Heart left ventricle (tissue), 16 donors: ENCODE results near the gene AHDC1. TPM values are rescaled to one million over a fixed set of nuclear protein-coding genes. Genes with fewer than 3 reads are reported as not detected.

ENCODE experiments used
- ATAC-seq, 4 donors: fragments of 200-7000 bp; cut with Tn5 transposase; one replicate each; pipeline ENCODE4 v1.9.1; 2020 to 2022; ENCODE audit warnings: moderate library complexity in 4 of 4, mild to moderate bottlenecking in 3 of 4, moderate number of reproducible peaks in 1 of 4
- DNase-seq, 5 donors: peaks; one replicate each; pipeline ENCODE4 v3.0.0-alpha.2; 2020
- H3K27ac ChIP-seq, 12 donors: fragments of 200-600 bp; sonication (generic) in 4 of 12; one replicate each; pipeline versions ENCODE4 v1.5.0 to v1.8.0; 2016 to 2022; ENCODE audit warnings: mild to moderate bottlenecking in 2 of 12
- H3K27me3 ChIP-seq, 9 donors: fragments of 200-600 bp; sonication (generic) in 2 of 9; one replicate each; pipeline versions ENCODE4 v1.5.1 to v1.8.0; 2016 to 2022; ENCODE audit warnings: mild to moderate bottlenecking in 3 of 9
- H3K36me3 ChIP-seq, 9 donors: fragments of 200-600 bp; sonication (generic) in 2 of 9; one replicate each; pipeline versions ENCODE4 v1.5.0 to v1.8.0; 2018 to 2022; ENCODE audit warnings: mild to moderate bottlenecking in 2 of 9
- H3K4me1 ChIP-seq, 12 donors: fragments of 200-600 bp; sonication (generic) in 4 of 12; one replicate each; pipeline versions ENCODE4 v1.5.0 to v1.8.0; 2016 to 2022; ENCODE audit warnings: mild to moderate bottlenecking in 3 of 12
- H3K4me3 ChIP-seq, 12 donors: fragments of 200-600 bp; sonication (generic) in 4 of 12; one replicate each; pipeline versions ENCODE4 v1.5.0 to v1.8.0; 2017 to 2022; ENCODE audit warnings: mild to moderate bottlenecking in 9 of 12, moderate library complexity in 4 of 12
- H3K9me3 ChIP-seq, 12 donors: fragments of 200-600 bp; sonication (generic) in 4 of 12; one replicate each; pipeline versions ENCODE4 v1.5.0 to v1.8.0; 2016 to 2022; ENCODE audit warnings: mild to moderate bottlenecking in 1 of 12
- CTCF ChIP-seq, 12 donors: fragments of 200-600 bp; sonication (generic) in 4 of 12; IDR thresholded peaks; one replicate each; pipeline versions ENCODE4 v1.5.0 to v1.8.0; 2018 to 2022; ENCODE audit warnings: antibody characterized with exemption in 12 of 12, mild to moderate bottlenecking in 5 of 12
- POLR2A ChIP-seq, 2 donors: fragments of 450-650 bp; IDR thresholded peaks; one replicate each; pipeline ENCODE4 v1.6.1; 2017; ENCODE audit warnings: antibody characterized with exemption in 2 of 2, mild to moderate bottlenecking in 2 of 2, moderate library complexity in 2 of 2
- WGBS, 4 donors: extraction: QIAGEN DNeasy Blood & Tissue Kit in 2 of 4; methylation state at CpG; one replicate each; pipeline versions ENCODE4 v1.1.5 to v1.1.7; 2013 to 2018; 5-methylcytosine and 5-hydroxymethylcytosine counted together
- intact Hi-C, 10 donors: fragments of 100-400 bp; cut with DNase I; formaldehyde crosslinking; loops; one replicate each; pipeline versions ENCODE4 v1.11.1 to v1.14.2; 2022
- polyA plus RNA-seq, 2 donors: library from polyadenylated mRNA; stranded (reverse); fragments of 200-250 nt; gene quantifications; one replicate each; pipeline ENCODE4 v1.2.3, GENCODE V29; 2013
- total RNA-seq, 9 donors: library from RNA; depleted of rRNA in 2 of 9; stranded (reverse); fragments of >200 nt in 2 of 9; fragmentation: NEBNext Ultra II Directional in 3 of 9; extraction: Animal tissue kit (Norgen Biotek cat#: 25700) in 3 of 9; gene quantifications; one replicate each; pipeline versions ENCODE4 v1.1.0 to v1.2.4, GENCODE V29; 2016 to 2023
- donor health status: ischemic (EF 13 %, LVEDD 7.1; RV severe dilation, severe dysfunction).
- donor health status: healthy with polysubstance abuse.
- donor health status: DM: no; HTN: yes; CAD: no.
- donor health status: DM: no; HTN: no; CAD: no.
- donor health status: ischemic (EF 25% LVEDD 6.9; RV normal size, moderate dysfunction).
- donor health status: ischemic (EF 25% LVEDD 5.7; RV mildly dilated, moderate dysfunction).
- donor health status: healthy.
- donor health status: DM: yes; HTN: yes; CAD: no.
- donor health status: ischemic (EF 35%, LVEDD 5.7; RV mildly dilated, moderate dysfunction).
- donor health status: nonischemic (EF 11% LVEDD 7.7; RV severe dilation, severe dysfunction).
- donor health status: DM: yes; HTN: yes; CAD: no.
- donor health status: PGD.
- donor health status: ischemic (EF 29% LVEDD 5.4; RV normal size, mild dysfunction).
- donor health status: nonischemic (EF 23%, LVEDD 6.1; RV moderate dilation, normal function).

AHDC1 gene
- total and polyA plus RNA-seq, 11 donors = 25.8 to 50.2 (median 42.1) TPM

GRCh38 chr1:27525296-27526272 is 78.4 kb downstream of the AHDC1 start:
- Histone ChIP-seq H3K9me3 (no peaks in the 10 kb centered on the region), H3K27ac (peak overlapping the region; percentile 83 to 97 (median 92)), H3K4me3 (peak overlapping the region in 11 of 12 donors; percentile 7 to 65 (median 49)), H3K27me3 (no peaks in the 10 kb centered on the region), H3K4me1 (peaks cover 25 to 93% (median 86%) of the 10 kb centered on the region in 12 donors), H3K36me3 (no peaks in the 10 kb centered on the region)
- peak in 1 of 2 donors; percentile 16 for TF ChIP-seq POLR2A (IDR thresholded peaks at IDR 0.05)
- TF ChIP-seq CTCF (IDR thresholded peaks at IDR 0.05) = no peak
- intact Hi-C loops = loop anchor here in 4 of 10 donors (2.0 to 10.0 kb wide), 5 partner anchors 33 to 121 kb away; partner anchors contain the start of genes AHDC1 (in 2 of the 4) and WASF2 (in 1 of the 4)
- DNase-seq = peak; percentile 90 to 94 (median 91)
- WGBS, 4 donors = 15 to 19% (median 17%) methylated on average over 11 to 16 of the region's 16 CpGs
- peak; percentile 73 to 80 (median 78) for ATAC-seq

- 39 to 54% (median 46%) methylated on average over 8 of the region's 8 CpGs for WGBS, 4 donors
- intact Hi-C loops = loop anchor here in 4 of 10 donors (2.0 to 10.0 kb wide), 3 partner anchors 21 to 119 kb away; partner anchors contain the start of gene AHDC1 (in 2 of the 4)
These were observed 80.5 kb downstream of the AHDC1 start for GRCh38 chr1:27523337-27524020.

GRCh38 chr1:27522432-27523336 is 81.3 kb downstream of the AHDC1 start:
- intact Hi-C loops = loop anchor here in 4 of 10 donors (2.0 to 10.0 kb wide), 3 partner anchors 22 to 118 kb away; partner anchors contain the start of gene AHDC1 (in 2 of the 4)
- Histone ChIP-seq H3K4me3 (peak overlapping the region in 3 of 12 donors; percentile 4 to 42 (median 7)), H3K27ac (peak overlapping the region in 11 of 12 donors; percentile 9 to 96 (median 69)), H3K9me3 (no peaks in the 10 kb centered on the region), H3K4me1 (peaks cover 20 to 99% (median 86%) of the 10 kb centered on the region in 12 donors), H3K27me3 (no peaks in the 10 kb centered on the region), H3K36me3 (no peaks in the 10 kb centered on the region)
- peak in 3 of 5 donors; percentile 58 to 83 (median 68) for DNase-seq
- TF ChIP-seq POLR2A (IDR thresholded peaks at IDR 0.05) = no peak
- TF ChIP-seq CTCF (IDR thresholded peaks at IDR 0.05) = peak in 9 of 12 donors; percentile 24 to 56 (median 42)
- ATAC-seq = peak in 1 of 4 donors; percentile 13
- WGBS, 4 donors = 33 to 48% (median 41%) methylated on average over 29 to 31 of the region's 31 CpGs

More at GRCh38 chr1:27523337-27524020, 80.5 kb downstream of the AHDC1 start:
- peak in 1 of 12 donors; percentile 0 for TF ChIP-seq CTCF (IDR thresholded peaks at IDR 0.05)
- TF ChIP-seq POLR2A (IDR thresholded peaks at IDR 0.05) = no peak
- ATAC-seq (no peak), DNase-seq (no peak)
- Histone ChIP-seq H3K27me3 (no peaks in the 10 kb centered on the region), H3K9me3 (no peaks in the 10 kb centered on the region), H3K4me3 (peak overlapping the region in 1 of 12 donors; percentile 42), H3K4me1 (peaks cover 20 to 99% (median 88%) of the 10 kb centered on the region in 12 donors), H3K36me3 (no peaks in the 10 kb centered on the region), H3K27ac (peak overlapping the region in 11 of 12 donors; percentile 9 to 96 (median 69))
